ENCODE results near the gene PHF10.

Gene PHF10

GRCh38 chr6:169669889-169670288 lies 54.4 kb downstream of the PHF10 start:
- DNase-seq, result no peak

GRCh38 chr6:169669147-169669546 lies 55.2 kb downstream of the PHF10 start:
- DNase-seq, result no peak

GRCh38 chr6:169668203-169668847 lies 56.0 kb downstream of the PHF10 start:
- DNase-seq, result no peak

GRCh38 chr6:169667716-169668115 lies 56.6 kb downstream of the PHF10 start:
- DNase-seq, result no peak

GRCh38 chr6:169666441-169666840 lies 57.9 kb downstream of the PHF10 start:
- no peak for DNase-seq

GRCh38 chr6:169665289-169665688 lies 59.0 kb downstream of the PHF10 start:
- DNase-seq, result peak; percentile 29

GRCh38 chr6:169664227-169664626 lies 60.1 kb downstream of the PHF10 start:
- DNase-seq, result no peak

- no peak for DNase-seq
Observed at GRCh38 chr6:169663468-169663867, 60.8 kb downstream of the PHF10 start.

- no peak for DNase-seq
Observed at GRCh38 chr6:169661391-169661756, 62.9 kb downstream of the PHF10 start.

GRCh38 chr6:169660751-169661390 lies 63.4 kb downstream of the PHF10 start:
- no peak for DNase-seq

- DNase-seq, result no peak
Observed at GRCh38 chr6:169659820-169660610, 64.3 kb downstream of the PHF10 start.

- DNase-seq, result no peak
Observed at GRCh38 chr6:169657284-169657610, 67.1 kb downstream of the PHF10 start.

- no peak for DNase-seq
Observed at GRCh38 chr6:169656546-169657283, 67.6 kb downstream of the PHF10 start.

GRCh38 chr6:169654598-169655391 lies 69.5 kb downstream of the PHF10 start:
- DNase-seq, result peak; percentile 74

Measured in COR-L47 (cell line).